HG02759 (cell line): Measurements from ENCODE around the gene ITGA6.
"Not testable (repeated sequence)": the region's sequence is repeated elsewhere in the genome, so short reads cannot be mapped to it uniquely, and the experiment has no call there.

Experiments used
- ATAC-seq: cut with Tn5 transposase; IDR thresholded peaks from one replicate; pipeline ENCODE4 v1.9.1; 2021; ENCODE audit warnings: mild to moderate bottlenecking, moderate library complexity; ENCODE audit not compliant: unreplicated experiment

ITGA6 gene

DNA sequence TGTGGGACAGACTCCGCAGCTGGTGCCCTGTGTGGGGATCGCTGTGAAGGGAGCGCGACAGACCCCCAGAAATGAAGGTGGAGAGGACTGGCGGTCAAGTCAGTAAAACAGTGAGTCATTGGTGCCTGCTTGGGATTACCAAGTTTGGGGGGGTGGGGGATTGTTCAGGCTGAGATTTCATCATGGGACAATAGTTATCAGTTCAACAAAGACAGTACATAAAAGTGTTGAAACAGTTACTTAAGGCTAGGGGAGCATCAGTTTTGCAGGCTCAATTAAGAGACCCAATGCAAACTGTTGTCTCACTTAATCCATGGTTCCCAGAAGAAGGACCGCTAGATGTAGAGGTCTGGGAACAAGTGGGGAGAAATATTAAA, 86.1 kb downstream of the ITGA6 start:
- ATAC-seq, result no peak

DNA sequence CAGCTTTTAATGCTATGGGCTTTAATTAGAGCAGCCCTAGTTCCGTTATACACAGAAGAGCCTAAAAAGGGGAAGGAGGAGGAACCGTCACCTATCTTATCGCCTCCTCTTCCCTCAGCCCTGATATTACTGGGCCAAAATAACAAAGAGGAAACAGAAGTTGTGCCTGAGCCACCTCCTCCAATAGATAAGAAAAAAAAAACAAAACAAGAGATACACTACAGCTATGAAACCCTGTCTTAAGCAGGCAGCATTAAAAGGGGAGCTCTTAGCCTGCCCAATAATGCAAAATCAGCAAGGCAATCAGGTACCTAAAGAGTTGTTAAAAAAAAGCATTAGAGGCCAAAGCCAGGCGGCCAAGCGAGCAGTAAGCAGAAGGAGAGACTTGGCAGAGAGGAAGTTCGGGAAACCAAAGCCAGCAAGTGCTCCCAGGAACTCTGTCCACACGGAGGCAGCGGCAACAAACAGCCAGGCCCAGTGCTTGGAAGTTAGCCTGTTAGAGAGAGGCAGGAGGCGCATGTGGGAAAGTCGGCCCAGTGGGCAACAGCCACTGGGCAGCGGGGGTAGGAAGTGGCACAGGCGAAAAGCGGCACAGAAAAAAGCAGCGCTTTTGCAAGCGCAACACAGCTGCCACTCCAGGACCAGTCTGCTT, 86.7 kb downstream of the ITGA6 start:
- ATAC-seq, result no peak

DNA sequence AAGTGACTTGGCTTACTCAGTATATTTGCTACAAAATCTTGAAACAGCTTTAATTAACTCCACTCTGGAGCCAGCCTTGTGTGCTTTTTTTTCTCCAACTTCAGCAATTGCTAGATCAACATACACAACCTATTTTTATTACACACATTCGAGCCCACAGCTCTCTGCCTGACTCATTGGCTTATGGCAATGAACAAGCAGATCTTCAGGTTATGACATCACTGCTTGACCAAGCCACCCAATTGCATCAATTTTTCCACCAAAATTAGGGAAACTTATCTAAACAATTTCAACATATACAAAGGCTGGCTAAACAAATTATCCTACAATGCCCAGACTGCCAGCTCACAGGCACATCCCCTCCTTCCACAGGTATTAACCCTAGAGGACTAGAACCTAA, 88.9 kb downstream of the ITGA6 start:
- ATAC-seq, result no peak

DNA sequence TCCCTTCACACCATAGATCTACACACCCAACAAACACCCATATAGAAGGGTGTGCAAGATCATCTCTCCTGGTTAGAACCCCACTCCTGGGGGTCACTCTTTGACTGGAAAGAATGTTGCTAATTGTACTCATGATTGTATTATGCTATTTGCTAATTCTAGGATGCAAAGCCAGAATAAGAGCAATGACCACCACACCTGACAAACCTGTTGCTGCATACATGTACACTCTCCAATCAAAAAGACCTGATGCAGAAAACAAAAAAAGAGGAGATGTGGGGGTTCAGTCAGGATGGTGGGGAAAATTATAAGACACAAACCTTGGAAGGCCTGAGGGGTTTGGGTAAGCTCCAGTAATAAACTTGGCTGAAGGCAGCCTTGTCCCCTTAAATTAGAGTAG, 91.6 kb downstream of the ITGA6 start:
- ATAC-seq, result no peak

DNA sequence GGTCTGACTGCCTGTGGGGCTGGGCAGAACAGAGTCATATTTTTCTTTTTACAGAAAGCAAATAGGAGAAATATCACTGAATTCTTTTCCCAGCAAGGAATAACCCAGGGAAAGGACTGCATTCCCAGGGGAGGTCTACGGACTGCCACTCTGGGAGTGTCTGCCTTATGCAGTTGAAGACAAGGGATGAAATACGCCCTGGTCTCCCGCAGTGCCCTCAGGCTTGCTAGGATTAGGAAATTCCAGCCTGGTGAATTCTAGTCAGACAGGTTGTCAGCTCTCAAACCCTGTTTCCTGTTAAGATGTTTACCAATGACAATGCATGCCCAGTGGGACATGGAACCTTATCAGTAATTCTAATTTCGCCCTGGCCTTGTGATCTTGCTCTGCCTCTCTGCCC, 98.2 kb downstream of the ITGA6 start:
- no peak for ATAC-seq

DNA sequence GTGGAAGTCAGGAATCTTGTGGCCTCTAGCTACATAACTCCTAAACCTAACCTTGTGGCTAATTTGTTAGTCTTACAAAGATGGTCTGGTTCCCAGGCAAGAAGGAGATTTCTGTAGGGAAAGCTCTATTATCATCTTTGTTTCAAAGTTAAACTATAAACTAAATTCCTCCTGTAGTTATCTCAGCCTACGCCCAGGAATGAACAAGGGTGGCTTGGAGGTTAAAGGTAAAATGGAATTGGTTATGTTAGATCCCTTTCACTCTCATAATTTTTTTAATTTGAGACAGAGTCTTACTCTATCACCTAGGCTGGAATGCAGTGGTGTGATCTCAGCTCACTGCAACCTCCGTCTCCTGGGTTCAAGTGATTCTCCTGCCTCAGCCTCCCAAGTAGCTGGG, 103.9 kb downstream of the ITGA6 start:
- no peak for ATAC-seq

GRCh38 chr2:172532461-172532860, 105.1 kb downstream of the ITGA6 start:
- ATAC-seq, result not testable (repeated sequence)

DNA sequence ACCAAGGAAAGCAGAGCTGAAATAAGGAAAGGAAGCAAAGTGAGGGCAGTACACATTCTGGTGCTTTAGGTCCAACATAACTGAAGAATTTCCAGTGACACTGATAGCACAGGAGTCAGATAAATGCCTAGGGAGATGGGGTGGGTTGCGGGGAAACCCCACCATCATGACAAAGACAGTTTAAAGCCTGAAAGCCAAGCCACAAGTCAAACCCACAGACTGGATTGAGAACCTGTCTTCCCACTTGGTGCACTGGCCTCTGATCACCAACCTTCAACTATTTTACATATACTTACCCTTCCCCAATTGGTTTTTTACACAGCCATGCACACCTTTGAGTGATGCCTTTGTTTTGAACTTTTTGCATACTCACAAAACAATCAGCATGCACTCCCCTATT, 106.3 kb downstream of the ITGA6 start:
- ATAC-seq, result no peak

DNA sequence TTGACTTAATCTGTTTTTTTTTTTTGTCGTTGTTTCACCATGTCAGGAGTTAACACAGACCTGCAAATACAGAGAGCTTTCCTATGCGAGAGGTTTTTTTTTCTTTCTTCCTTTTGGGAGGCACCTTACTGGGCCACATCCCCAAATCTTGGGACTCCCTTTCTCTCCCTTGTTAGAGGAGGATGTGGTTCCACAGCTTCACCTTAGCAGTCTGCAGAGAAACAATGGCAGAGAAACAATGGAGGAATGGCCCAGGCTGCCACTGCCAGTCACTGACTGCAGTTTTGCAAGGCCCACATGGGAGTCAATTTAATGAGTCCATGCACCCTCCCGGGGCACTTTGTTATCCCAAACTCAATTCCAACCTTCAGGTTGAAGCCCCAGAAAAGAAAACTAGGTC, 107.7 kb downstream of the ITGA6 start:
- no peak for ATAC-seq

- ATAC-seq, result not testable (repeated sequence)
Measured at GRCh38 chr2:172537851-172538250, 110.5 kb downstream of the ITGA6 start.

DNA sequence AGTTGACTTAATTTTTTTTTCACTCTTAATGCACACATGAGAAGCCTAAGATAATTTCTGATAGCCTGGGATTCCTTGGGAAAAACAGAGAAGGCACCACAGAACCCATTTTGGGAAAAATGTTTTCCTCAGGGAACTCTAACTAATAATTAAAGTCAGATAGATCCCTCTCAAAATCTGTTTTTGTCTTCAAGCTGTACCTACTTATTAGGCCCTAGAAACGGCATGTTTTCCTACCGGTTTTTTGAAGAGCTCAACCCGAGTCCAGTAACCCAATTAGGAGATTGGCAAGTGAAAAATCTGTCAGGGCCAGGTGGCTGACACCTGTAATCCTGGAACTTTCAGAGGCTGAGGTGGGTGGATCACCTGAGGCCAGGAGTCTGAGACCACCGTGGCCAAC, 112.4 kb downstream of the ITGA6 start:
- no peak for ATAC-seq

- no peak for ATAC-seq
Measured at GRCh38 chr2:172540421-172540820, 113.0 kb downstream of the ITGA6 start.

DNA sequence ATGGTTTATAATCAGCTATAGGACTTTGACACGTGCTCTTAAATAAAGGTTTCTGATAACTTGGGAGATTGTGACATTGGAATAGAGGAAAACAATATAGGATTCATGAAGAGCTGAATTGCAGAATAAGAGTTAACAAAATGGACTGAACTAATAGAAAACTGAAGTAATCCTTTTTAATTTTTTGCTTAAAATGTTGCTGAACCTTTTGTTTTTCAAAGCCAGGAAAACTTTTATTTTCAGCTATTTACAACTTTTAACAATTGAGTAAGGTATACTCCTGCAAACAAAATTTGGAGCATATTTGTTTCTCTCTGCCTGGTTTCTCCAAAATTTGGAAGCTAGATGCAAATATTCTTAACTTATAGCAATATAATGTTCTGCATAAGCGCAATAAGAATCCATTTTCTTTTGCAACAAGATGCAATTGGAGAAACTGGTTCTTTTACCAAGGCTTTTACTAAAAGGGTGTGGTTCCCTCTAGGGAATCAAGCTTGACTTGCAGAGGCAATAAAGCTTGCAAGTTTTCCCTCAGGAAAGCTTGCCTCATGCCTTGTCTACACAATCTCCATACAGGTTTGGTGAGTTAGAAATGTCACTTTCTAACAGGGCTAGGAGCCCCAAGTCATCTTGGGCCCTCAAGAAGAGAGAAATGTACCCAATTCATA, 118.2 kb downstream of the ITGA6 start:
- ATAC-seq, result no peak

DNA sequence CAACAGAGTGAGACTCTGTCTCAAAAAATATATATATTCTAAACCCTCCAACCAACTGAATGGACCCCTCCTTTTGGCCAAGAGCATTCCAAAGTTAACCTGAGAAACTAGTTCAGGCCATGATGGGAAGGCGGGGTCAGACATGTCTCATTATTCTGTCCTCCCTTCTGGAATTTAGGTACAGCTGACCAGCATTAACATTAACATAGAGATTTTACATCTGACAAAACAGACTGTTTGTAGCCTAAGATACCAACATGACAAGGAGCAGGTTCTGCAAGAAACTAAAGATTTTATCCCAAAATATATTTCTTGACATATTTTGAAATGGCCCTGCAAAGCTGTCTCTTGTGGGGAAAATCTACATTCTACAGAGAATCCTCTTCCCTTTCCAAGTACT, 121.7 kb downstream of the ITGA6 start:
- no peak for ATAC-seq

DNA sequence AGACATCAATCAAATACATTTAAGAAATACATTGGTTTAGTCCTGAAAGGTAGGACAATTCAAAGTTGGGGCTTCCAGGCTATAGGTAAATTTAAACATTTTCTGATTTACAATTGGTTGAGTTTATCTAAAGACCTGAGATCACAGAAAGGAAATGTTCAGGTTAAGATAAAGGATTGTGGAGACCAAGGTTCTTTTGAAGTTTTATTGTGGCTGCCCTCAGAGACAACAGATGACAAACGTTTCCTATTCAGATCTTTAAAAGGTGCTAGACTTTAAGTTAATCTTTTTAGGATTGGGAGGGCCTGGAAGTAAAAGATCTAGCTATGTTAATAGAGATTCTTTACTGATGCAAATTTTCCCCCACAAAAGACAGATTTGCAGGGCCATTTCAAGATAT, 122.4 kb downstream of the ITGA6 start:
- not testable (repeated sequence) for ATAC-seq

GRCh38 chr2:172550419-172550818, 123.0 kb downstream of the ITGA6 start:
- no peak for ATAC-seq

DNA sequence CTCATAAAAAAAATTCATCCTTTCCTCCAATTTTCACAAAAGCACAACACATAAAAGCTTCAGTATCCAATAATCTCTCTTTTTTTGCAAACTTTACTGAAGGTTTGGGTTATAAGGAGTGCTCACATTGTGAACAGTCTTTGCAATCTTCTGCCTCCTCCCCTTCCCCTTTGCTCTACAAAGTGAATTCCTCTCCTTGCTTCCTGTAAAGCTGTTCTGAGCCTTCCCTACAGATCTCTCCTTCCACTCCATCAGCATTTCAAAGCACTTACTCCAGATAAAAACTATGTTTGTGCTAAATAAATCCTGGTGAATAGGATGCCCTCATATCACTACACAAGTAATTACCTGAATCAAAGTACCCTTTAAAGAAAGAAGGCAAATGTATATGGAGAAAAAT, 123.9 kb downstream of the ITGA6 start:
- no peak for ATAC-seq

GRCh38 chr2:172552547-172553291, 125.3 kb downstream of the ITGA6 start:
- no peak for ATAC-seq

DNA sequence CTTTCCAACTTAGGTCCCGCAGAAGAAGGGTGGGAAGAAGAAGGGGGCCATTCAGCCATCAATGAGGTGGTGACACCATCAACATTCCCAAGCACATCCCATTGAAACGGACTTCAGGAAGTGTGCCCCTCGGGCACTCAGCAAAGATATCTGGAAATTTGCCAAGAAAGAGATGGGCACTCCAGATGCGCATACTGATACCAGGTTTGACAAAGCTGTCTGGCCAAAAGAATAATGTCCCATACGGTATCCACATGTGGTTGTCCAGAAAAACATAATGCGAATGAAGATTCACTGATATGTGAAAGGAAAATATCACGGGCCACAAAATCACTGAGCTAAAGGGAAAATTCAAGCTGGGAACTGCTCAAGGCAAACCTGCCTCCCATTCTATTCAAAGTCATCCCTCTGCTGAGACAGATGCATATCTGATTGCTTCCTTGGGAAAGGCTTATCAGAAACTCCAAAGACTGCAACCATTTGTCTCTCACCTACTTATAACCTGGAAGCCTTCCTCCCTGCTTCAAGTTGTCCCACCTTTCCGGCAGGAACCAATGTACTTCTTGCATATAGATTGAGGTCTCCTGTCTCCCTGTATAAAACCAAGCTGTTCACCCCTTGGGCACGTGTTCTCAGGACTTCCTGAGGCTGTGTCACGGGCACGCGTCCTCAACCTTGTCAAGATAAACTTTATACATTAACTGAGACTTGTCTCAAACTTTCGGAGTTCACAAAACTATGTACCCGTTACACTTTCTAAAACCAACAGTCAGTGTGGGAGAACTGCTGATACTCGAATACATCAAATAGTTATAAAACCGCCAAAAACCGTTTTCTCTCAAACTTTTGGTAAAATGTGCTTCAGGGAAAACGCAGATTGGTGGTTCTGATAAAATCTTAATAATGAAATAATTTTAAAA, 127.2 kb downstream of the ITGA6 start:
- no peak for ATAC-seq

- no peak for ATAC-seq
Measured at GRCh38 chr2:172555272-172555521, 127.8 kb downstream of the ITGA6 start.
